NCI-H146 (cell line): ENCODE measurements around the gene UBE3D.
"Not testable (repeated sequence)": the region's sequence is repeated elsewhere in the genome, so short reads cannot be mapped to it uniquely, and the experiment has no call there.

Source experiments
- DNase-seq: peaks from one replicate; lab custom pipeline; 2025; lab: John Stamatoyannopoulos, UW

The UBE3D gene

DNA sequence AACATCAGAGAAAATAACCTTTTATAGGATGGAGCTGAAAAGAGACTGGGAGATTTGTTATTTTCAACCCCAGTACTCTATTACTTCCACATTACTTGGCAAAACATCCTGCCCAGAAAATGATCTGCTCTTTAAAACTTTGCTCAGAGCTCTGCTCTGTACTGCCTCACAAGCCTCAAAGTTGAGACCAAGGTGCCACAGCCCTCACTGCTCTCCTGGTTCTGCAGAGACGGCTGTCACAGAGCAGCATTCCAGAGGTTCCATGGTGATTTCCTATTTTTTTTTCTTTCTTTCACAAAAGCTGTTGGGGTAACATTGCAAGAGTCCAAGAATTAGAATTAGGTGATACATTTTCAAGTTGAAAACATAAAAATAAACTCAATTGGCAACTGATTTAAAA, 155.2 kb downstream of the UBE3D start:
- DNase-seq: no peak

- DNase-seq: no peak
Measured at GRCh38 chr6:82909551-82909950, 156.1 kb downstream of the UBE3D start.

DNA sequence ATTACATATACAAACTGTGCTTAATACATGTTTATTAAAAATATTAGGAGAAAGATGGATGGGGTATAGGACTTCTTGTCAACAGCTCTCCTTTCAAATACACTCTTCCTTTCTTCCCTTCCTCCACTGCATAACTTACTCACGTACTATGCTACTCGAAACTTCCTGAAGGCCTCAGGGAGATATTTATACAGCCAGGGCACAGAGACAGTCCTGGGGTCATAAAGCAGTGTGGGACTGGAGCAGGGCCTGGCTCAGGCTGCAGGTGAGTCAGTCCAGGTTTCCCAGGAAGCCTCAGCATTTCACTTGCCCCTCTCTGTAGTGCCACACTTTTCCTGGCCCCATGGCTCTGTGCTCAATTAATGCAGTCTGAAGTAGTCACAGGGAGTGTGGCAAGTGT, 157.0 kb downstream of the UBE3D start:
- DNase-seq: no peak

DNA sequence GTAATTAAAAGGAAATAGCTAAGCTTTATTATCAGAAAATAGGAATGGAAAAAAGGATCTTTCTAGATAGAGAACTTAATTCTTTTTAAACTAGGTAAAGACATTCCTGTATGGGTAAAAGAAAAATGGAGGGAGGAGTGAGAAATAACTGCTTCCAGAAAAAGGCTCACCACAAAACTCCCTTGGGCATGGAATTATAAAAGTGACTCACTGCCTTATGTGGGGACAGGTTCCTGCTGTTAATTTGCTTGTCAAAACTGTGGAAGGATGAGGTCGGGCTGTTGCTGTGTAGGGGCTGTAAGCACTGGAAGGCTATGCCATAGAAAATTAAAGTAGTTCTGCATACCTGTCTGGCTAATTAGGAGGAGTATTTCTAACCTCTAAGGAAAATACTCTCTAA, 158.7 kb downstream of the UBE3D start:
- no peak for DNase-seq

DNA sequence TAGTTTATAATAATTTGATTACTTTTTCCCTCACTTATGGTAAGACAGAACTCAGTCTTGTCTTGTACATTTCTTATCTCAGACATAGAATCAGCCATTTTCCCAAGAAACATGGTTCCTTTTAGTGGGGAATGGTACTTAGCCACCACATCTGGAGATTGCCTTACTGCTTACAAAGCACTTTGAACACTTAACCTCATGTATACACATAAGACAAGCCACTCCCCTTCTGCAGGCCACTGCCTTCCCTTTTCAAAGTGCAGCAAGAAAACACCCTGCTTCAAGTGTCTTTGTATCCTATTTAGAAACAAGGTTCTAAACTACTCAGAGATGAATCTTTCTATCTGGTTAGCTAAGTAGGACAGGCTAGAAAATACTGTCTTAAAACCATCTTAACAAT, 159.2 kb downstream of the UBE3D start:
- DNase-seq: no peak

DNA sequence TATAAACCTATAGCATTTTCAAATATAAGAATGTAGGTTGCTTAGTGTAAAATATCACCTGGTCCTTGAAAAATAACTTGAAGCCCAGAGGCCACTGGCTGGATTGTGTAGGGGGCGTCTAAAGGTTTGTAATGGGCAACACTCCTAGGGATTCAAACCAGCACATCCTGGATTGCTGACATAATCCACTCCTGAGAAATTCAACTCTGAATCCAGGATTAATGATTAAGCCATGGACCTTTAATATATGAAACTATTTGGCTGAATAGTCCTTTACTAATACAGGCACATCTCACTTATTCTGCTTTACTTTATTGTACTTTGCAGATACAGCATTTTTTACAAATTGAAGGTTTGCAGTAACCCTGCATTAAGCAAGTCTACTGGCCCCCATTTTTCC, 160.8 kb downstream of the UBE3D start:
- DNase-seq: no peak

GRCh38 chr6:82904257-82904656, 161.4 kb downstream of the UBE3D start:
- DNase-seq: no peak

DNA sequence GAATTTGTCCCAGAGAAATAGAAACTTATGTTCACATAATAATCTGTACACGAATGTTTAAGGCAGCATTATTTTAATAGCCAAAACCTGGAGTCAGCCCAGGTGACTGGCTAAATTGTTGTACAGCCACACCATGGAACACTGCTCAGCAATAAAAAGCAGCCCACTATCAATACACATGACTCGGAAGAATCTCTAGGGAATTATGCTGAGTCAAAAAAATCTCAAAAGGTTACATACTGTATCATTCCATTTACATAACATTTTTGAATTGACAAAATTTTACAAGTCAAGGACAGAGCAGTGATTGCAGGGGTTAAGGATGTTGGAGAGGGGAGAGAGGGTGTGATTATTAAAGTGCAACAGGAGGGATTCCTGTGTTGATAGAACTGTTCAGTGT, 163.4 kb downstream of the UBE3D start:
- no peak for DNase-seq

- DNase-seq: no peak
Measured at GRCh38 chr6:82894653-82895259, 170.9 kb downstream of the UBE3D start.

DNA sequence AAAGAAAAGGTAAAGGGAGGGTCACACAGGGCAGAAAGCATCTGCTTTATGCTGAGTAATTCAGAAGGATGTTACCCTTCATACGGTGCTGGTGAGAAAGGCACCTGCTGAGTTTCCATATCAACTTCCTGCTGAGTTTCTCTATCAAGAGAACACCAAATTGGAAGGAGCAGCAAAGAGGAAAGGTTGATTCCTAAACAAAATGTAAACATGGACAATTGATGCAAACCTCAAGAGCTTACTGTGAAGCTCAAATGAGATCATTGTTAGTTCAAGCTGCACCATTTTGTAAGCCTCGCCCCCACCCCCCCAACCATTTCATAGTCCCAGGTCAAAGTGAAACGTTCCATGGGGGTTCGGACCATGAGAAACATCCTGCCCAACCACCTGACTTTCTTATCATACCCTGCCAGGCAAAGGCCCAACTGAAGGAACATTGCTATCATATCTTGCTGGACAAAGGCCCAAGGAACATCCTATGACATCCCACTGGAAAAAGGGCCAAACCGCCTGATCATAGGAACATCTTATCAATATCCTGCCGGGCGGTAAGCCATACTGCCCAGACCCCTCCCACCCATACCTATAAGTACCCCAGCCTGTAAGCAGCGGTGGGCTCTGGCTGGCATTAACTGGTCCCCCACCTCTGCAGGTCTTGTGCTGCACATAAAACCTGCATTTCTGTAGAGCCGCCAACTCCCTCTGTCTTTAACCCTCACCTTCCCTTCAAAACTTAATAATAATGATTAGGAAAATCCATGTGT, 171.6 kb downstream of the UBE3D start:
- DNase-seq: peak; percentile 73

- not testable (repeated sequence) for DNase-seq
Measured at GRCh38 chr6:82891503-82891902, 174.1 kb downstream of the UBE3D start.

GRCh38 chr6:82891076-82891475, 174.6 kb downstream of the UBE3D start:
- DNase-seq: no peak

GRCh38 chr6:82890240-82890639, 175.4 kb downstream of the UBE3D start:
- no peak for DNase-seq

GRCh38 chr6:82889143-82889542, 176.5 kb downstream of the UBE3D start:
- DNase-seq: no peak

DNA sequence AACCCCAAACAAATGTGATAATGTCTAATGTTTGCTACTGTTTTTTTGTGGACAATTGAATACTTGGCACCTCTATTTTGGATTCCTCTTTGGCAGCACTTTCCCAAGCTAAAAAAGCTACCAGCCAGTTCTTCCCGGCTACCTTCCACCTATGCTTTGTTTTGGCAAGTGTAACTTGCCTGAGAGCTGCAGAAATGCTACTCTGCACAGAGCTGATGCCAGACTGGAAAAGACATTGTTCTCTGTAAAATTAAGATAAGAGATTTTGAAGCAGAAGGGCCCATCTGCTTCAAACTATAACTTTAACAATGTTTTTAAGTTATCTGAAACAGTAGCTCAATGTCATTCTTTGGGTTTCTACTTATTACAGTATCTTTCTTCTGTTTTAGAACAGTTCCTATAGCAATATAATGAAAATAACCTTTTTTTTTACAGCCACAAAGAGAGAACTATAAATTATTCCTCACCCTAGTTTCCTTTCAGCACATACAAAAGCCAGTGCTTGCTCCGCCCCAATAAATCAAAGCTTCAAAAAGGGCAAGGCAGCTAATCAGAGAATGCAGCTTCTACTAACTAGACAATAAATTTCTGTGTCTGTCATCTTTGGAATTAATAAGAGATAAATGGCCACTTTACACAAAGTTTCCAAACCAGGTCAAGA, 183.1 kb downstream of the UBE3D start:
- no peak for DNase-seq

DNA sequence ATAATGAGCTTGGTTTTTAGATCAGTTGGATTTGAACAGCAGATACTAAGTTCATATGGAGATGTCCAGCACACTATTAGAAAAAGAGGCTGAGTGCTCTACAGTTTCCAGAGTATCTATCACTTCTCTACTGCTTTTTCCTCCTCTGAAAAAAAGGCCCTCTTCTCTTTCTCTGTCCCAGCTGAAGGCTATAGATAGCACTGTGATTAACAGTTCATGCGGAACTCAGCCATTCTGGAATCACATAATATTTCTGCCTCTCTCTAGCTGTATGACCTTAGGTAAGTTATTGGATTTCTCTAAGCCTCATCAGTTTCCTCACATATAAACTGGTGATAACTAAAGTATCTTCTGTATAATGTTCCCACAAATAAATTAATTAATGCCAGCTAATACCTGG, 184.1 kb downstream of the UBE3D start:
- no peak for DNase-seq

DNA sequence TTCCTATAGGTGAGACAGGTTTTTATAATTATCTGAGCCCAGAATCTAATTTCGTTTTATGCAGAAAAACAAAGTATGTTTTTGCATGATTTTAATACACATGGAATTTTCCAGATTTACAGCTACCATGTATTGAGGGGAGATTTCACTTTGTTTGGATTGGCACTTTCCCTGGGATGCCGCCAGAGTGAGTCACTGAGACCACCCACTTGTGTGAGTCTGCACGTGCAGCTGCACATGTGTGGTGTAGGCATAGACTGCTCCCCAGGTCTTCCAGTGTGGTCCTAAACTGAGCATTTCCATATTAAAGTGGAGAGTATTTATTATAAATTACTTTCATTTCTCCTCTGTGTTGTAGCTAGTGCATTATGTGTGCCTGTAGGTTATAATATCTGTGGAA, 186.8 kb downstream of the UBE3D start:
- DNase-seq: no peak

DNA sequence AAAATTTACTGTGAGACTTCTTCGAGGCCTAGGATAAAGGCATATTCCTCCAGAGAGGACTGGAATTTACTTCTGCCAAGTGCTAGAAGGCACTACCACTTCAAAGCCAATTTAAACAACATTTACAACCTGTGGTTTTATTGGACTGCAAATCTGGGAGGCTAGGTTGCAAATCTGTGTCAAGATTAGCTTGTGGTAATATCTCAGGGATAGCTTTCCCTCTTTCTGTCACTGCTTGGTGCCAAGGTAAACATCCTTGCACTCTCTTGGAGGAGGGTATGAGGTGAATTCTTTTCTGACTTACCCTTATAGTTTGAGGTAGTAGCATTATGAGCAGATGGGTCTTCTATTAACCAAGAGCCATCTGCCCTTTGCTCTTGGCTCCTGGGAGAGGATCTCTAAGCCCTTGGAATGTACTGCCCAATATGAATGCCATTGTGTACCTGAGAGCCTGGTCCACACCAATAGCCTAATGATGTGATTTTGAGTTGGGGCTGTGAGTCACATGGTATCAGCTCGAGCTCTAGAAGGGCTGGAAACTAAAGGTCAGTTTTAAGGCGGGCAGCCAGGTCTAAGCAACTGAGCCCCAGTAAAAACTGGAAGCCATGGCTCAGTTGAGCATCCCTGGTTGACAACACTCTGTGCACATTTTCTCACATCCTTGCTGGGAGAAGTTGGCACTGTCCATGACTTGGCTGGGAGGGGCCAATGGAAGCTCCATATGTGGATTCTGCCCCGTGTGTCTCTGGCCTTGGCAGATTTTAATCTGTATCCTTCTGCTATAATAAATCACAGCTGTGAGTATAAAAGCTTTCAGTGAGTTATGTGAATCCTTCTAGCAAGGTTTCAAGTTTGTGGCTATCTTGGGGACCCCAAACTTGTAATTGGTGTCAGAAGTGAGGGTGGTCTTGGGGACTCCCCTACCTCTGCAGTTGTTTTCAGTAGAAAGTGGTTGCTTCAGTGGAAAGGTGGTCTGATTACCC, 188.1 kb downstream of the UBE3D start:
- no peak for DNase-seq

DNA sequence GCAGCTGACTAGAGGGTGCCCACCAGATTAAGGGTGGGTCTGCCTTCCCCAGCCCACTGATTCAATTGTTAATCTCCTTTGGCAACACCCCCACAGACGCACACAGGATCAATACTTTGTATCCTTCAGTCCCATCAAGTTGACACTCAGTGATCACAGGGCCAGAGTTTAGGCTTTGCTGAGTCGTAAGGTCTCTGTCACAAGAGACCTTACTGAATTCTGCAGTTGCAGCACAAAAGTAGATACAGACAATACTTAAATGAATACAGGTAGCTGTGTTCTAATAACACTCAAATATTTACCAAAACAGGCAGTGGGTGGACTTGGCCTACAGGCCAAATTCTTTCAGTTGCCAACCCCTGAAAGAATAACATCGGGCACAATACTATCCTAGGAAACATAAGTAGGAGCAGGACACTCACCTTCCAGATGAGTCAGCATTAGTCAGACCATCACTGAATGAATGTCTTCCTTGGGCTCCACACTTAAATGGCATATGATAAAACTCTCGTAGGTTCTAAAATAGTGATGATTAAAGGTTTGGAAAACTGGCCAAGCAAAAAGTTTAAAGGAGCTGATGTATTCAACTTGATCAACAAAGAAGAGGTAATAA, 190.0 kb downstream of the UBE3D start:
- no peak for DNase-seq

GRCh38 chr6:82874867-82875266, 190.8 kb downstream of the UBE3D start:
- DNase-seq: no peak

DNA sequence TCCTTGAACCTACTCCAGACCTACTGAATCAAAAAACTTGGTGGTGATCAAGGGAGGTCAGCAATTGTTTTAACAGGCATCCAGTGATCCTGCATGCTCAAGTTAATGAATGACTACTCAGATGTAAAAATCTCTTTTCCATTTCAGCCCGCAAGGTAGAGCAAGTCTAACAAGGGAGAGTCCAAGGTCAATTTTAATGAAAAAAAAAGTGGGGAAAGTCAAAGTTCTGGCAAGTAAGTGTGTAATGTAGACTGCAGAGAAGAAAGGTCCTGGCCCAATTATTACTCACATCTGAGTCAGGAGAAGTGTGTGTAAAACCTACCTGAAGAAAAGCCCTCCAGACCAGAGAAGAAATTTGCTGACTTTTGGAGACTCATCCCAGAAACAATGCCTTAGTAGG, 193.5 kb downstream of the UBE3D start:
- no peak for DNase-seq
